ENCODE measurements around the gene UAP1L1. TPM values are rescaled to one million over a fixed set of nuclear protein-coding genes. Genes with fewer than 3 reads are reported as not detected.

Gene UAP1L1
- total RNA-seq, 2 donors from 2014 or later = 15.2 to 20.5 TPM

DNA sequence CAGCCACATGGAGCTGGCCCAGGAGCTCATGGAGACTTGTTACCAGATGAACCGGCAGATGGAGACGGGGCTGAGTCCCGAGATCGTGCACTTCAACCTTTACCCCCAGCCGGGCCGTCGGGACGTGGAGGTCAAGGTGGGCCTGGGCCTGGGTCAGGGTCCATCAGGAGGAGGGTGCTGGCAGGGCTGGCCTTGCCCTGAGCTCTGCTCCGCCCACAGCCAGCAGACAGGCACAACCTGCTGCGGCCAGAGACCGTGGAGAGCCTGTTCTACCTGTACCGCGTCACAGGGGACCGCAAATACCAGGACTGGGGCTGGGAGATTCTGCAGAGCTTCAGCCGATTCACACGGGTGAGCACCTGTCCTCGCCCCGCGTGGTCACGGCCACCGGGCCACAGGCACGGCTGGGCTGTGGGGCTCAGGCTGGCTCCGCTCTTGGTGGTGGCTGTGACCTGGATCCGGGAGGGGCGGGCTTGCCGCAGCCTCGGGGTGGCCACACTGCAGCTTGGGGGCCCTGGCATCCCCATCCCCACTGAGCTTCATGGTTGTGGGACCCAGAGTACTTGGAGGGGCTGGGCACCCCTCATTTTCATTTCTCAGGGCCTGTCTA lies 30.1 kb downstream of the UAP1L1 start:
- intact Hi-C loops (cut with DNase I) = no loop called here
- no peak for DNase-seq (ENCODE audit: low spot score)

DNA sequence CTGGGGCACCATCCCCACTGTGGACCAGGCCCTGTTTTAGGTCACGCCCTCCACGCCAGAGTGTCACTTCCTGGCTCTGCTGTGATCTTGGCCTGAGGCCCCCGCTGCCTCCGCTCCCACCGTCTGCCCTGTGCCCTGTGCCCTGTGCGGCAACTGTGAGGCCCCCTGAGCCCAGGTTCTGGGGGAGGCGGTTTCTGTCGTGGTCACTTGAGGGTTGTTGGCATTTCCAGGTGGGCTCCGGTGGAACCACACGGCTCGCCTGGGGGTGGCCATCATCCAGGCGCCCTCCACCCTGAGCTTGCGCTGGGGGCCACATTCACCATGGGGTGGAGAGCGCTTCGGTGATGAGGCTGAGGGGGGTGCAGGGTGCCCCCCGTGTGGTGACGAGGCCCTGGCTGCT lies 30.7 kb downstream of the UAP1L1 start:
- DNase-seq (ENCODE audit: low spot score) = peak; percentile 80
- intact Hi-C loops (cut with DNase I) = no loop called here

DNA sequence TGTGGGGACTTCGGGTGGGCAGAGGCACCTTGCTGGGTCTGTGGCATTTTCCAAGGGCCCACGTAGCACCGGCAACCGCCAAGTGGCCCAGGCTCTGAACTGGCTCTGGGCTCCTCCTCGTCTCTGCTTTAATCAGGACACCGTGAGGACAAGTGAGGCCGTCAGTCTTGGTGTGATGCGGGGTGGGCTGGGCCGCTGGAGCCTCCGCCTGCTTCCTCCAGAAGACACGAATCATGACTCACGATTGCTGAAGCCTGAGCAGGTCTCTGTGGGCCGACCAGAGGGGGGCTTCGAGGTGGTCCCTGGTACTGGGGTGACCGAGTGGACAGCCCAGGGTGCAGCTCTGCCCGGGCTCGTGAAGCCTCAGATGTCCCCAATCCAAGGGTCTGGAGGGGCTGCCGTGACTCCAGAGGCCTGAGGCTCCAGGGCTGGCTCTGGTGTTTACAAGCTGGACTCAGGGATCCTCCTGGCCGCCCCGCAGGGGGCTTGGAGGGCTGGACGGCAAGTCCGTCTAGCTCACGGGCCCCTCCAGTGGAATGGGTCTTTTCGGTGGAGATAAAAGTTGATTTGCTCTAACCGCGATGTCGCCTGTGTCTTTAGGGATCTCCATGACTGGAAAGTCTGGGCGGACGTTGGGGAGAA lies 31.4 kb downstream of the UAP1L1 start:
- DNase-seq (ENCODE audit: low spot score) = peak; percentile 67

GRCh38 chr9:137109250-137110146 lies 32.2 kb downstream of the UAP1L1 start:
- peak; percentile 72 for DNase-seq (ENCODE audit: low spot score)
- intact Hi-C loops (cut with DNase I) = loop anchor here in 1 of 2 donors (10.0 kb wide), 1 partner anchor 295 kb away; no protein-coding TSS in a partner anchor

More for the DNA sequence above, 31.4 kb downstream of the UAP1L1 start:
- intact Hi-C loops (cut with DNase I) = no loop called here

- DNase-seq (ENCODE audit: low spot score) = no peak
- intact Hi-C loops (cut with DNase I) = loop anchor here in 1 of 2 donors (10.0 kb wide), 1 partner anchor 294 kb away; no protein-coding TSS in a partner anchor
Measured at GRCh38 chr9:137110147-137110910, 33.0 kb downstream of the UAP1L1 start.

DNA sequence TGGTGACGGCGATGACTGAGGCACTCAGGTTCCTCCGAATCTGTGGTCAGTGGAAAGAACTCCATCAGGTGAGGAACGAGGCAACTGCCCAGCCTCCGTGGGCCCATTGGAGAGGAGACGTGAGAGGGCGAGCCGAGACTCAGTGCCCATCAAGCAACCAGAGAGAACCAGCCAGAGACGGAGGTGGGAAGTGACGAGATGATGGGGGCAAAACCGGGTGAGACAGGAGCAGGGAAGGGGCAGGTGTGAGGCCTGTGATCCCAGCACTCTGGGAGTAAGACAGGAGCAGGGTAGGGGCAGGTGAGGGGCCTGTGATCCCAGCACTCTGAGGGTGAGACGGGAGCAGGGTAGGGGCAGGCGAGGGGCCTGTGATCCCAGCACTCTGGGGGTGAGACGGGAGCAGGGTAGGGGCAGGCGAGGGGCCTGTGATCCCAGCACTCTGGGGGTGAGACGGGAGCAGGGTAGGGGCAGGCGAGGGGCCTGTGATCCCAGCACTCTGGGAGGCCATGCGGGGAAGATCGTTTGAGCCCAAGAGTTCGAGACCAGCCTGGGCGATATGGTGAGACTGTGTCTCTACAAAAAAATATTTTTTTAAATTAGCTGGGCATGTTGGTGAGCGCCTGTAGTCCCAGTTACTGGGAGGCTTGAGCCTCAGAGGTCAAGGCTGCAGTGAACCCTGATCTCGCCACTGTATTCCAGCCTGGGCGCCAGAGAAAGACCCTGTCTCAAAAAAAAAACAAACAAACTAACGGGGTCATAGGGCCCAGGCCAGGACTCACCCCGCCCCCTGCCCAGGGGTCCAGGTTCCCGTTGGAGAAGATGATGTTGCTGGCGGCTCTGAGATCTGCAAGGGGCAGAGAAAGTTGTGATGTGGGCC lies 33.8 kb downstream of the UAP1L1 start:
- no peak for DNase-seq (ENCODE audit: low spot score)
- intact Hi-C loops (cut with DNase I) = loop anchor here in 1 of 2 donors (10.0 kb wide), 1 partner anchor 294 kb away; no protein-coding TSS in a partner anchor

- intact Hi-C loops (cut with DNase I) = loop anchor here in 1 of 2 donors (10.0 kb wide), 1 partner anchor 293 kb away; no protein-coding TSS in a partner anchor
- DNase-seq (ENCODE audit: low spot score) = no peak
Measured at GRCh38 chr9:137111788-137112563, 34.7 kb downstream of the UAP1L1 start.

- no peak for DNase-seq (ENCODE audit: low spot score)
- intact Hi-C loops (cut with DNase I) = loop anchor here in 1 of 2 donors (10.0 kb wide), 1 partner anchor 292 kb away; no protein-coding TSS in a partner anchor
Measured at GRCh38 chr9:137112564-137113384, 35.5 kb downstream of the UAP1L1 start.

GRCh38 chr9:137113385-137114159 lies 36.3 kb downstream of the UAP1L1 start:
- intact Hi-C loops (cut with DNase I) = loop anchor here in 1 of 2 donors (10.0 kb wide), 1 partner anchor 291 kb away; no protein-coding TSS in a partner anchor
- peak; percentile 68 for DNase-seq (ENCODE audit: low spot score)

DNA sequence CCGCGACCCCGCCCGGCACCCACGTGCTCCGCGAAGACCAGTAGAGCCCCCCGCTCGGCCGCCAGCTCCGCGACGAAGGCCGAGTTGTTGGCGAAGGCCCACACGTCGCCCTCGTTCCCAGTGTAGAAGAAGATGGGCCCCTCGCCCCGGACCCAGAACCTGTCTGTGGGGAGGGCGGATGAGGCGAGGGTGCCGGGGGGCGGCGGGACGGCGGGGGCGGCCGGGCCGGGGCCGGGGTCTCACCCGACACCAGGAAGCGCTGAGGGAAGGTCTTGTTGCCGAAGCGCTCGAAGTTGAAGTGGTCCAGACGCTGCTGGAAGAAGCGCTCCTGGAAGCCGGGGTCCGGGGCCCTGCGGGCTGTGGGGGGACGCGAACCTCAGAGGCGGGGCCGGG lies 36.9 kb downstream of the UAP1L1 start:
- intact Hi-C loops (cut with DNase I) = loop anchor here in 1 of 2 donors (10.0 kb wide), 1 partner anchor 291 kb away; no protein-coding TSS in a partner anchor
- DNase-seq (ENCODE audit: low spot score) = peak; percentile 80

- intact Hi-C loops (cut with DNase I) = loop anchor here in 1 of 2 donors (5.0 to 10.0 kb wide), 2 partner anchors 112 to 290 kb away; partner anchors contain the start of genes CYSRT1 and RNF224
- peak; percentile 92 for DNase-seq (ENCODE audit: low spot score)
Measured at GRCh38 chr9:137114613-137115393, 37.5 kb downstream of the UAP1L1 start, which contains the start of gene DPP7. TSS of gene DPP7 (minus strand) at chr9:137114733. CDS start at chr9:137114713, 20 bp downstream.

GRCh38 chr9:137115394-137116026 lies 38.2 kb downstream of the UAP1L1 start:
- intact Hi-C loops (cut with DNase I) = loop anchor here in 1 of 2 donors (5.0 to 10.0 kb wide), 2 partner anchors 112 to 289 kb away; partner anchors contain the start of genes CYSRT1 and RNF224
- peak; percentile 78 for DNase-seq (ENCODE audit: low spot score)

- intact Hi-C loops (cut with DNase I) = loop anchor here in 1 of 2 donors (5.0 to 10.0 kb wide), 2 partner anchors 111 to 289 kb away; partner anchors contain the start of genes CYSRT1 and RNF224
Measured at GRCh38 chr9:137116027-137116507, 38.8 kb downstream of the UAP1L1 start.

More at GRCh38 chr9:137116027-137116507, 38.8 kb downstream of the UAP1L1 start:
- DNase-seq (ENCODE audit: low spot score) = peak; percentile 62
